CD4-positive, alpha-beta T cell (primary cell): Measurements from ENCODE around the gene ZBTB49. TPM values are rescaled to one million over a fixed set of nuclear protein-coding genes. Genes with fewer than 3 reads are reported as not detected.

ENCODE experiments used
- ATAC-seq: fragments of 200-7000 bp; cut with Tn5 transposase; one replicate; pipeline ENCODE4 v1.10.0; 2022; ENCODE audit warnings: mild to moderate bottlenecking; ENCODE audit not compliant: poor library complexity
- CTCF ChIA-PET: fragments of 350-600 bp; sonication (Branson Sonifier 250); formaldehyde crosslinking; loops from one replicate; lab custom pipeline; 2021; ENCODE audit warnings: antibody characterized with exemption, inconsistent platforms; lab: Charles Lee
- POLR2A ChIA-PET: fragments of 350-600 bp; sonication (Branson Sonifier 250); formaldehyde crosslinking; loops from one replicate; lab custom pipeline; 2021; ENCODE audit warnings: antibody characterized with exemption, inconsistent platforms; lab: Charles Lee
- DNase-seq, 14 experiments: peaks; one replicate each; pipeline ENCODE4 v3.0.0-alpha.2; 2013 to 2020; ENCODE audit warnings: mixed read lengths in 2 of 14
- H3K27ac ChIP-seq, 2 donors: one replicate each; pipeline versions ENCODE4 v1.5.1 to v1.7.0; 2013; ENCODE audit warnings: low read length in 2 of 2, low read depth in 1 of 2, mild to moderate bottlenecking in 1 of 2
- H3K27me3 ChIP-seq, 2 experiments: 1 replicate in 1 of 2; 2 replicates in 1 of 2; pipeline versions ENCODE4 v1.6.1 to v1.7.0; 2013; ENCODE audit warnings: low read length in 2 of 2, control low read depth in 1 of 2, mild to moderate bottlenecking in 1 of 2, moderate library complexity in 1 of 2; ENCODE audit not compliant: insufficient read depth in 2 of 2, control insufficient read depth in 1 of 2
- H3K36me3 ChIP-seq: one replicate; pipeline ENCODE4 v1.6.1; 2013; ENCODE audit warnings: low read length, control low read depth; ENCODE audit not compliant: insufficient read depth
- H3K4me1 ChIP-seq: one replicate; pipeline ENCODE4 v1.6.1; 2013; ENCODE audit warnings: low read length, control low read depth; ENCODE audit not compliant: insufficient read depth
- H3K4me3 ChIP-seq: one replicate; pipeline ENCODE4 v1.5.1; 2013; ENCODE audit warnings: mild to moderate bottlenecking, low read length, moderate library complexity
- H3K9me3 ChIP-seq, 2 experiments: 1 replicate in 1 of 2; 2 replicates in 1 of 2; pipeline versions ENCODE4 v1.6.1 to v1.7.0; 2013; ENCODE audit warnings: low read length in 2 of 2, mild to moderate bottlenecking in 2 of 2, control low read depth in 1 of 2, moderate library complexity in 1 of 2; ENCODE audit not compliant: control insufficient read depth in 1 of 2, insufficient read depth in 1 of 2
- H3K27ac Mint-ChIP-seq: one replicate; pipeline ENCODE4 v1.8.0; 2020; ENCODE audit warnings: mixed read lengths
- H3K27me3 Mint-ChIP-seq: one replicate; pipeline ENCODE4 v1.8.0; 2021; ENCODE audit warnings: mixed read lengths
- H3K36me3 Mint-ChIP-seq: one replicate; pipeline ENCODE4 v1.8.0; 2021; ENCODE audit warnings: low read depth, mixed read lengths
- H3K4me1 Mint-ChIP-seq: one replicate; pipeline ENCODE4 v1.8.0; 2021; ENCODE audit warnings: low read depth, mixed read lengths
- H3K4me3 Mint-ChIP-seq: one replicate; pipeline ENCODE4 v1.8.0; 2020; ENCODE audit warnings: mild to moderate bottlenecking, mixed read lengths
- H3K9me3 Mint-ChIP-seq: one replicate; pipeline ENCODE4 v1.8.0; 2020; ENCODE audit warnings: mixed read lengths
- CTCF ChIP-seq: fragments of 200-600 bp; IDR thresholded peaks from one replicate; pipeline ENCODE4 v1.8.0; 2022; ENCODE audit warnings: antibody characterized with exemption, mild to moderate bottlenecking
- intact Hi-C, 2 experiments: fragments of 100-400 bp; cut with DNase I in 1 of 2; cut with micrococcal nuclease in 1 of 2; formaldehyde crosslinking; loops; one replicate each; pipeline versions ENCODE4 v1.15.1 to v1.9.0; 2023 to 2025; cut with DNase I, micrococcal nuclease
- total RNA-seq, 174 experiments: library from RNA in 2 of 174; stranded (reverse) in 2 of 174; gene quantifications; one replicate each; pipeline ENCODE4 v1.2.3 and lab custom pipeline; 2021 to 2026

The ZBTB49 gene
- total RNA-seq, 2 experiments from 2014 or later = 6.6 to 8.8 TPM

DNA sequence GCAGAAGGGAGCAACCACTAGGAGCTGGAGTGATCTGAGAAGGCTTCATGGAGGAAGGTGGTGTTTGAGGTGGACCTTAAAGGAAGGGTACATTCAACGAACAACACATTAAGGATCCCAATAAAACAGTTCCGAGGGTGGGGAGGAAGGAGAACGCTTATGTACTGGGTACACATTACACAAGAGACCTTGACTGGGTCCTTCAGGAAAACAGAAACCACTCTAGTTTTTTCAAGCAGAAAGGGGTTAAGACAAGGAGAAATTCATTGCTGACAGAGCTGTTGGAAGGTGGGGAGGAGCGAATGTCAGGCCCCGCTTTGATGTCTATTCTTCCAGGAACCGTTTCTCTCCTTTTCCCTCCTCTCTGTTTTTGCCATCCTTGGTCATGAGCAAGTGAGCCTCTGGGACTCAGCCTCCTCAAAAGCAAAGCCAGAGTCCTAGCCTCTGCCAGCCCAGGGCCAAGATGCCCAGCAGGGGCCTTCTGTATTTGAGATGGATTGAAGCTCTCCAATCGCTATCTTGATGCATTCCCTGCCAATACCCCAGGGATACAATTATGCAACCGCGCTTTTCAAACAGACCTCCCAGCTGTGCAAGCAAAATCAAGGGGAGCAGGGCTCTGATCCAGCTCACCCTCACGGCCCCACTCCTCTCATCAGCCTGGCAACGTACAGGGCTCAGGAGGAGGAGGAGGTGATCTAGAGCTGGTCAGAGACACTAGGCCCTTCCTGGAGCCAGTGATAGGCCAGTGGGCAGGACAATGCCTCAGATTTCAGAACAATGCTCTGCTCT is 48.4 kb downstream of the ZBTB49 start:
- POLR2A ChIA-PET = interaction anchor here (1.2 kb wide), 1 partner anchor 78 kb away, joined by 3 read pairs; no protein-coding TSS in a partner anchor

DNA sequence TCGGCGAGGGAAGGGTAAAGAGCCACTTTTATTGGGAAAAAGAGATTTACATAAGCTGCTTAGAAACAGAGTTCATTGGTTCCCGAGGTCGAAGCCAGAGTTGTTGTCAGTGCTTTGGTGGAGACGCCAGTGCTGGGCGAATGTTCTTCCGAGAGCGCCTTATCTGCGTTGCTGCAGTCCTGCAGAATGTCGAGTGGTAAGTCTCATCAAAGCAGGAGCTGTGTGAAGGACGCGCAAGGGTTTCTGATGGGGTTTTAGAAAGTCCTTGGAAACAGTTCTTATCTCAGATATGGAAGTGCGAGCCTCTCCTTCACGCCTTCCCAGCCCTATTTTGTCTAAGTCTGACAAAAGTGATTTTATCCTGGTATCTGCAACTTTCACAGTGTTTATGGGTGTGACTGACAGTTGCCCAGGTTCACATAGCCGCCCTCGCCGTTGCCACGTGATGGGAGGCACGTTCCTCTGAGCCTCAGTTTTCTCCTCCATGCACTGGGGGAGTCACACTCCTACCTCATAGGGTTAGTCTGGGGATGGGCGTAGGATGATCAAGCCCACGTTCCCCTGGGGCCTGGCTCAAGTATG is 49.5 kb downstream of the ZBTB49 start:
- Mint-ChIP-seq H3K27me3 (no peaks in the 10 kb centered on the region), H3K4me3 (no peak overlapping the region), H3K27ac (no peak overlapping the region), H3K4me1 (peaks cover 18% of the 10 kb centered on the region), H3K36me3 (no peaks in the 10 kb centered on the region), H3K9me3 (no peaks in the 10 kb centered on the region)
- H3K4me3 ChIP-seq = no peak overlapping the region
- no peaks in the 10 kb centered on the region for H3K27me3 ChIP-seq
- DNase-seq (no peak), ATAC-seq (no peak)
- H3K36me3 ChIP-seq = no peaks in the 10 kb centered on the region
- no peak overlapping the region for H3K27ac ChIP-seq
- ChIA-PET CTCF (interaction anchor here (1.1 kb wide), 1 partner anchor 79 kb away, joined by 3 read pairs; no protein-coding TSS in a partner anchor), POLR2A (interaction anchor here (1.2 kb wide), 1 partner anchor 79 kb away, joined by 3 read pairs; no protein-coding TSS in a partner anchor)
- peaks cover 4% of the 10 kb centered on the region for H3K4me1 ChIP-seq
- TF ChIP-seq CTCF = no peak
- no peaks in the 10 kb centered on the region for H3K9me3 ChIP-seq
- intact Hi-C loops = loop anchor here in 1 of 2 experiments (5.0 to 10.0 kb wide), 2 partner anchors 47 to 355 kb away; partner anchors contain the start of genes LYAR and ZBTB49

More for the DNA sequence above, 48.4 kb downstream of the ZBTB49 start:
- intact Hi-C loops = loop anchor here in 1 of 2 experiments (5.0 to 10.0 kb wide), 2 partner anchors 46 to 354 kb away; partner anchors contain the start of genes LYAR and ZBTB49
- Mint-ChIP-seq H3K36me3 (no peaks in the 10 kb centered on the region), H3K9me3 (no peaks in the 10 kb centered on the region), H3K27me3 (no peaks in the 10 kb centered on the region), H3K27ac (no peak overlapping the region), H3K4me3 (no peak overlapping the region), H3K4me1 (peaks cover 19% of the 10 kb centered on the region)
- TF ChIP-seq CTCF = no peak
- CTCF ChIA-PET = interaction anchor here (0.6 to 2.2 kb wide), 3 partner anchors 78 to 1013 kb away, joined by 3 to 8 read pairs (median 3); no protein-coding TSS in a partner anchor
- DNase-seq (no peak), ATAC-seq (no peak)
- Histone ChIP-seq H3K4me3 (no peak overlapping the region), H3K27ac (no peak overlapping the region), H3K4me1 (peaks cover 4% of the 10 kb centered on the region), H3K36me3 (no peaks in the 10 kb centered on the region), H3K27me3 (no peaks in the 10 kb centered on the region), H3K9me3 (no peaks in the 10 kb centered on the region)

- ChIA-PET POLR2A (interaction anchor here (3.6 kb wide), 1 partner anchor 94 kb away, joined by 10 read pairs; the partner anchor contains the start of gene TMEM128), CTCF (no interaction called here)
- Mint-ChIP-seq H3K9me3 (no peaks in the 10 kb centered on the region), H3K4me1 (peaks cover 17% of the 10 kb centered on the region), H3K27ac (no peak overlapping the region), H3K27me3 (no peaks in the 10 kb centered on the region), H3K4me3 (no peak overlapping the region), H3K36me3 (no peaks in the 10 kb centered on the region)
- Histone ChIP-seq H3K4me1 (no peaks in the 10 kb centered on the region), H3K36me3 (no peaks in the 10 kb centered on the region), H3K27ac (no peak overlapping the region), H3K4me3 (no peak overlapping the region), H3K27me3 (no peaks in the 10 kb centered on the region), H3K9me3 (no peaks in the 10 kb centered on the region)
- no peak for TF ChIP-seq CTCF
- DNase-seq = no peak
- ATAC-seq = no peak
- intact Hi-C loops = no loop called here
These were observed 52.0 kb downstream of the ZBTB49 start for GRCh38 chr4:4341861-4342650.
